RWPE1 (cell line): Measurements from ENCODE around the gene OR51F1.
"Not testable (repeated sequence)": the region's sequence is repeated elsewhere in the genome, so short reads cannot be mapped to it uniquely, and the experiment has no call there.

ENCODE experiments used
- CTCF ChIA-PET: fragments of 350-600 bp; sonication (Branson Sonifier 250); formaldehyde crosslinking; extraction: SDS; loops from one replicate; lab custom pipeline; 2021; lab: Yijun Ruan, JAX
- POLR2A ChIA-PET: fragments of 400-600 bp; formaldehyde crosslinking; extraction: SDS; loops from one replicate; lab custom pipeline; 2020; ENCODE audit warnings: antibody characterized with exemption; ENCODE audit not compliant: low non-redundant PET; lab: Yijun Ruan, JAX
- DNase-seq: peaks from one replicate; pipeline ENCODE4 v3.0.0; 2012; ENCODE audit warnings: low spot score
- H3K27ac ChIP-seq: fragments of 450-650 bp; 2 replicates; pipeline ENCODE4 v1.5.1; 2017
- TF ChIP-seq, protein P1 (sequence below): fragments of 450-650 bp; conservative IDR thresholded peaks from 2 replicates; pipeline ENCODE4 v1.5.1; 2017; ENCODE audit warnings: low read depth, mild to moderate bottlenecking

Gene OR51F1

GRCh38 chr11:4740735-4741134 lies 29.0 kb downstream of the OR51F1 start:
- TF ChIP-seq, protein P1, sequence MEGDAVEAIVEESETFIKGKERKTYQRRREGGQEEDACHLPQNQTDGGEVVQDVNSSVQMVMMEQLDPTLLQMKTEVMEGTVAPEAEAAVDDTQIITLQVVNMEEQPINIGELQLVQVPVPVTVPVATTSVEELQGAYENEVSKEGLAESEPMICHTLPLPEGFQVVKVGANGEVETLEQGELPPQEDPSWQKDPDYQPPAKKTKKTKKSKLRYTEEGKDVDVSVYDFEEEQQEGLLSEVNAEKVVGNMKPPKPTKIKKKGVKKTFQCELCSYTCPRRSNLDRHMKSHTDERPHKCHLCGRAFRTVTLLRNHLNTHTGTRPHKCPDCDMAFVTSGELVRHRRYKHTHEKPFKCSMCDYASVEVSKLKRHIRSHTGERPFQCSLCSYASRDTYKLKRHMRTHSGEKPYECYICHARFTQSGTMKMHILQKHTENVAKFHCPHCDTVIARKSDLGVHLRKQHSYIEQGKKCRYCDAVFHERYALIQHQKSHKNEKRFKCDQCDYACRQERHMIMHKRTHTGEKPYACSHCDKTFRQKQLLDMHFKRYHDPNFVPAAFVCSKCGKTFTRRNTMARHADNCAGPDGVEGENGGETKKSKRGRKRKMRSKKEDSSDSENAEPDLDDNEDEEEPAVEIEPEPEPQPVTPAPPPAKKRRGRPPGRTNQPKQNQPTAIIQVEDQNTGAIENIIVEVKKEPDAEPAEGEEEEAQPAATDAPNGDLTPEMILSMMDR = no peak
- CTCF ChIA-PET = no interaction called here

DNA sequence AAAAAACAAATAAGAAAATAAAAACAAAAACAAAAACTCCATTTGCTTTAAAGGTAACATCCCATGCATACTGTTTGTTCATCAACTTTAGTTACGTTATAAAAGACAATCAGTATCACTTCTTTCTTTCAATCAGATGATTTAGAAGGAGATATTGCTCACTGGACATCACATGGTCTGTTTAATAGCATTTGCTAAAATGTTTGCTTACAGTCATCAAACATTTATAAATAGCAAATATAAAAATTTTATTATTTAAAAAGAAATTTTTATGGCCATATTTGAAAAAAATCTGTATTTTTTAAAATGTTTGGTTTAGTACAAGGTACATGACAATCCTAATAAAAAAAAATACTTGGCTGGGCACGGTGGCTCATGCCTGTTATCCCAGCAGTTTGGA lies 42.6 kb downstream of the OR51F1 start:
- ChIA-PET POLR2A (no interaction called here), CTCF (no interaction called here)
- TF ChIP-seq, protein P1 = no peak
- DNase-seq = no peak
- H3K27ac ChIP-seq = no peak overlapping the region

More at GRCh38 chr11:4740735-4741134, 29.0 kb downstream of the OR51F1 start:
- POLR2A ChIA-PET = no interaction called here
- DNase-seq = no peak
- H3K27ac ChIP-seq = no peak overlapping the region

DNA sequence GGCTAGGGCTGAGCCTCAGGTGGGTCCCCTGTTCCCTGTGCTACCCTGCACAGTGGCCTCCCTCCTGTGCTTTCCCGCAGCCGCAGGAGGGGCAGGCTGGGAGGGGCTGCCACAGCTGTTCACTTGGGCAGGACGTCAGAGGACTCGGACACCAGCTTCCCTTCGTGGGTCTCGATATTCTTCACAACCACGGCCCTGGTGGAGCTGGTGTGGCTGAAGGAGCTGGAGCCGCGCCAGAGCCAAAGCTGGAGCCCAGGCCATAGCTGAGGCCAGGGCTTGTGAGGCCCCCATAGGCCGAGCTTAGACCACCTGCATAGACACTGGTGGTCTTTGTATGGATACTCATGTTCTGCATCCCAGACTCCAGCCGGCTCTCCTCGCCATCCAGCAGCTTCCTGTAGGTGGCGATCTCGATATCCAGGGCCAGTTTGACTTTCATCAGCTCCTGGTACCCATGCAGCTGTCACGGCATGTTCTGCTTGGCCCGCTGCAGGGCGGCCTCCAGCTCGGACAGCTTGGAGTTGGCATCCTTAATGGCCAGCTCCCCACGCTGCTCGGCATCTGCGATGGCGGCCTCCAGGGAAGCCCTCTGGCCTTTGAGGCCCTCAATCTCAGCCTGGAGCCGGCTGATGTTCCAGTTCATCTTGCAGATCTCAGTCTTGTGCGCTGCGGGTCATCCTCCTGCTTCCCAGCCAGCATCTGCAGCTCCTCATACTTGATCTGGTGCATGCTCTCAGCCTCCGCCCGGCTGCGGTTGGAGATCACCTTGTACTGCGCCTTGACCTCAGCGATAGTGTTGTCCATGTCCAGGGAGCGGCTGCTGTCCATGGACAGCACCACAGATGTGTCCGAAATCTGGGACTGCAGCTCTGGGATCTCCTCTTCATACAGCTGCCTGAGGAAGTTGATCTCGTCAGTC lies 46.9 kb downstream of the OR51F1 start:
- H3K27ac ChIP-seq, POLR2A ChIA-PET, DNase-seq: not testable (repeated sequence)
- CTCF ChIA-PET = interaction anchor here (0.6 kb wide), 1 partner anchor 15 kb away, joined by 5 read pairs; no protein-coding TSS in a partner anchor
